ENCODE data around the gene PRSS8.

Gene PRSS8

GRCh38 chr16:31130899-31131298, 4.6 kb downstream of the PRSS8 start:
- no peak overlapping the region for H3K4me3 ChIP-seq (ENCODE audit: low read depth, low read length)

GRCh38 chr16:31130336-31130891, 5.1 kb downstream of the PRSS8 start:
- TF ChIP-seq CTCF (IDR thresholded peaks at IDR 0.05; ENCODE audit: borderline replicate concordance, insufficient read depth, low read depth, low read length), result no peak
- H3K4me3 ChIP-seq (ENCODE audit: low read depth, low read length), result no peak overlapping the region

More at GRCh38 chr16:31130899-31131298, 4.6 kb downstream of the PRSS8 start:
- no peak for TF ChIP-seq CTCF (IDR thresholded peaks at IDR 0.05; ENCODE audit: borderline replicate concordance, insufficient read depth, low read depth, low read length)

- H3K4me3 ChIP-seq (ENCODE audit: low read depth, low read length), result no peak overlapping the region
- no peak for TF ChIP-seq CTCF (IDR thresholded peaks at IDR 0.05; ENCODE audit: borderline replicate concordance, insufficient read depth, low read depth, low read length)
Observed at GRCh38 chr16:31129568-31130335, 5.8 kb downstream of the PRSS8 start.

- no peak for TF ChIP-seq CTCF (IDR thresholded peaks at IDR 0.05; ENCODE audit: borderline replicate concordance, insufficient read depth, low read depth, low read length)
- H3K4me3 ChIP-seq (ENCODE audit: low read depth, low read length), result no peak overlapping the region
Observed at GRCh38 chr16:31128711-31129567, 6.6 kb downstream of the PRSS8 start.

GRCh38 chr16:31127182-31127581, 8.3 kb downstream of the PRSS8 start:
- no peak for TF ChIP-seq CTCF (IDR thresholded peaks at IDR 0.05; ENCODE audit: borderline replicate concordance, insufficient read depth, low read depth, low read length)
- H3K4me3 ChIP-seq (ENCODE audit: low read depth, low read length), result no peak overlapping the region

- no peak overlapping the region for H3K4me3 ChIP-seq (ENCODE audit: low read depth, low read length)
- TF ChIP-seq CTCF (IDR thresholded peaks at IDR 0.05; ENCODE audit: borderline replicate concordance, insufficient read depth, low read depth, low read length), result no peak
Observed at GRCh38 chr16:31125844-31126243, 9.7 kb downstream of the PRSS8 start.
